Measurements from ENCODE around the gene ROR1.
"Not testable (repeated sequence)": the region's sequence is repeated elsewhere in the genome, so short reads cannot be mapped to it uniquely, and the experiment has no call there.

Gene ROR1

GRCh38 chr1:63794354-63794753, 20.5 kb downstream of the ROR1 start:
- no peak for DNase-seq (ENCODE audit: low spot score)

GRCh38 chr1:63794939-63795378, 21.1 kb downstream of the ROR1 start:
- DNase-seq (ENCODE audit: low spot score) = no peak

- no peak for DNase-seq (ENCODE audit: low spot score)
Observed at GRCh38 chr1:63795455-63795854, 21.6 kb downstream of the ROR1 start.

- DNase-seq (ENCODE audit: low spot score) = no peak
Observed at GRCh38 chr1:63797056-63797726, 23.4 kb downstream of the ROR1 start.

- DNase-seq (ENCODE audit: low spot score) = no peak
Observed at GRCh38 chr1:63798284-63798683, 24.5 kb downstream of the ROR1 start.

- DNase-seq (ENCODE audit: low spot score) = no peak
Observed at GRCh38 chr1:63799307-63799706, 25.5 kb downstream of the ROR1 start.

- DNase-seq (ENCODE audit: low spot score) = no peak
Observed at GRCh38 chr1:63799820-63800219, 26.0 kb downstream of the ROR1 start.

GRCh38 chr1:63802109-63802508, 28.3 kb downstream of the ROR1 start:
- DNase-seq (ENCODE audit: low spot score) = no peak

- no peak for DNase-seq (ENCODE audit: low spot score)
Observed at GRCh38 chr1:63804829-63805484, 31.1 kb downstream of the ROR1 start.

GRCh38 chr1:63807046-63807445, 33.2 kb downstream of the ROR1 start:
- no peak for DNase-seq (ENCODE audit: low spot score)

- no peak for DNase-seq (ENCODE audit: low spot score)
Observed at GRCh38 chr1:63810936-63811469, 37.2 kb downstream of the ROR1 start.

GRCh38 chr1:63812071-63812700, 38.4 kb downstream of the ROR1 start:
- DNase-seq (ENCODE audit: low spot score) = no peak

- no peak for DNase-seq (ENCODE audit: low spot score)
Observed at GRCh38 chr1:63813829-63814277, 40.0 kb downstream of the ROR1 start.

- not testable (repeated sequence) for DNase-seq (ENCODE audit: low spot score)
Observed at GRCh38 chr1:63816217-63816815, 42.5 kb downstream of the ROR1 start.

GRCh38 chr1:63817152-63817667, 43.4 kb downstream of the ROR1 start:
- DNase-seq (ENCODE audit: low spot score) = no peak

- no peak for DNase-seq (ENCODE audit: low spot score)
Observed at GRCh38 chr1:63817700-63818099, 43.9 kb downstream of the ROR1 start.

GRCh38 chr1:63818567-63819325, 44.9 kb downstream of the ROR1 start:
- DNase-seq (ENCODE audit: low spot score) = no peak

GRCh38 chr1:63819795-63820194, 46.0 kb downstream of the ROR1 start:
- no peak for DNase-seq (ENCODE audit: low spot score)

GRCh38 chr1:63821091-63822005, 47.5 kb downstream of the ROR1 start:
- no peak for DNase-seq (ENCODE audit: low spot score)

GRCh38 chr1:63822540-63822939, 48.7 kb downstream of the ROR1 start:
- DNase-seq (ENCODE audit: low spot score) = no peak
